GM18499 (cell line): Measurements from ENCODE around the gene KMT5C.

ENCODE experiments used
- ATAC-seq: cut with Tn5 transposase; IDR thresholded peaks from one replicate; pipeline ENCODE4 v1.9.1; 2021; ENCODE audit warnings: moderate number of reproducible peaks; ENCODE audit not compliant: insufficient read depth, unreplicated experiment

Gene KMT5C

DNA sequence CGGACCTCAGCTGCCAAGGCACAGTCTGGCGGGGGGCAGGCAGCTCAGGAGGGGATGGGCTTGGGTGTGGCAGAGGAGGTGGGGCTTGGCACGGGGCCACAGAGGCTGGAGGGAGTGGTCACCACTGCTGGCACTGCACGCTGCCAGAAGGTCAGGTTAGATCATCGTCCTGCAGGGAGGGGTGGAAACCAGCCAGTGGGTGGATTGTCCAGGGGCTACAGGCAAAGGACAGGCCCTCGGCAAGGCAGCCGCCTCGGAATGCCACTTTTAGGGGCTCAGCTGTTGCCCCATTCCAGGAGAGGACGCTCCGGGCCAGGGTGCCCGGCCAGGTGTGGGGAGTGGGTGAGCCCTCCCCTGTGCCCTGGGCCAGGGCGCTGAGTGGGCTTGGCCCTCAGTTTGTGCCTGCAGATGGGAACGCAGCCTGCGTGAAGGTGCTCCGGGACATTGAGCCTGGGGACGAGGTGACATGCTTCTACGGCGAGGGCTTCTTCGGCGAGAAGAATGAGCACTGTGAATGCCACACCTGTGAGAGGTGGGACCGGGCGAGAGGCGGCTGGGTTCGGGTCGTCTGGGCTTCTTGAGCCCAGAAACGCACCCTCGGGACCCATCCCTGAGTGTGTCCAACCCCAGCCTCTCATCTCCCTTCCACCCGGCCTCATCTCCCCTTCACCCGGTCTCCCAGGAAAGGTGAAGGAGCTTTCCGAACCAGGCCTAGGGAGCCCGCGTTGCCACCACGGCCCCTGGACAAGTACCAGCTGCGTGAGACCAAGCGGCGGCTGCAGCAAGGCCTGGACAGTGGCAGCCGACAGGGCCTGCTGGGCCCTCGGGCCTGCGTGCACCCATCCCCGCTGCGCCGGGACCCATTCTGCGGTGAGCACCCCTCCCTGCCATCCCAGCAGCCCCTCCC lies 6.4 kb downstream of the KMT5C start:
- ATAC-seq: no peak

DNA sequence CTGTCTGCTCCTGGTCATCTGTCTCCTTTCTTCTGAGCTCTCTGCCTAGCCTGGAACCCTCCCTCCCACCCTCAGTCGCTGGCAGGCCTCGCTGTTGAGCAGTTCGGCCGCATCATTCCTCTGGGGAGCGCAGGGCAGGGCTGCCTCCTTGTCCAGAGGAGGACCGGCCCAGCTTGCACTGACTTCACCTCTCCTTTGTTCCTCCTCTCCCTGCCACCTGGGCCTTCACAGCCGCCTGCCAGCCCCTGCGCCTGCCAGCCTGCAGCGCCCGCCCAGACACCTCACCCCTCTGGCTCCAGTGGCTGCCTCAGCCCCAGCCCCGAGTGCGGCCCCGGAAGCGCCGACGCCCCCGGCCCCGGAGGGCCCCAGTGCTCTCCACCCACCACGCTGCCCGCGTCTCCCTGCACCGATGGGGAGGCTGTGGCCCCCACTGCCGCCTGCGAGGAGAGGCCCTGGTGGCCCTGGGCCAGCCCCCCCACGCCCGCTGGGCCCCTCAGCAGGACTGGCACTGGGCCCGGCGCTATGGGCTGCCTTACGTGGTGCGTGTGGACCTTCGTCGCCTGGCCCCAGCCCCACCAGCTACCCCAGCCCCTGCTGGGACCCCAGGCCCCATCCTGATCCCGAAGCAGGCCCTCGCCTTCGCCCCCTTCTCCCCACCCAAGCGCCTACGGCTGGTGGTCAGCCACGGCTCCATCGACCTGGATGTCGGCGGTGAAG lies 7.2 kb downstream of the KMT5C start:
- no peak for ATAC-seq

DNA sequence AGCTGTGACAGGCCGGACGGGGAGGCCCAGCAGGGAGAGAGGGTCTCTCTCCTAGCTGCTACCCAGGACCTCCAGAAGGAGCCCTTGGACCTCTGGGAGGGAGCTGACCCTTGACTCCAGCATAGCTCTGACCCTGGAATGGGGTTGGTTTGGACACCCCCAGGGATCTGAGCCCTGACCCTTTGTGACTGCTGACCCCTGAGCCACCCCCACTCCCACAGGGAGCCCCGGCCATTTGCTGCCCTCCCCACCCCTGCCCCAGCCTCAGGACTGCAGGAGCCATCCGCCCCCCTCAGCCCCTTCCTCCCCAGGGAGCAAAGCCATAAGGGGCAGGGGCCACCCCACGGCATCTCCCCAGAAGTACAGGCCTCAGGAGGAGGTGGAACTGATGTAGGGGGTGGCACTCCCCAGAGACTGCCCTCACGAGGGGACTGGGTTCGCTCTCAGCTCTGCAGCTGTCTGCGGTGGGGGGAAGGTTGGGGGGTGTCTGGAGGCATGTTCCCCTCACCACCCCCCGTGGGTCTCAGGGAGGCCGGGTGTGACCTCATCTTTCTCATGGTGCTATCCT lies 7.8 kb downstream of the KMT5C start:
- ATAC-seq: no peak

DNA sequence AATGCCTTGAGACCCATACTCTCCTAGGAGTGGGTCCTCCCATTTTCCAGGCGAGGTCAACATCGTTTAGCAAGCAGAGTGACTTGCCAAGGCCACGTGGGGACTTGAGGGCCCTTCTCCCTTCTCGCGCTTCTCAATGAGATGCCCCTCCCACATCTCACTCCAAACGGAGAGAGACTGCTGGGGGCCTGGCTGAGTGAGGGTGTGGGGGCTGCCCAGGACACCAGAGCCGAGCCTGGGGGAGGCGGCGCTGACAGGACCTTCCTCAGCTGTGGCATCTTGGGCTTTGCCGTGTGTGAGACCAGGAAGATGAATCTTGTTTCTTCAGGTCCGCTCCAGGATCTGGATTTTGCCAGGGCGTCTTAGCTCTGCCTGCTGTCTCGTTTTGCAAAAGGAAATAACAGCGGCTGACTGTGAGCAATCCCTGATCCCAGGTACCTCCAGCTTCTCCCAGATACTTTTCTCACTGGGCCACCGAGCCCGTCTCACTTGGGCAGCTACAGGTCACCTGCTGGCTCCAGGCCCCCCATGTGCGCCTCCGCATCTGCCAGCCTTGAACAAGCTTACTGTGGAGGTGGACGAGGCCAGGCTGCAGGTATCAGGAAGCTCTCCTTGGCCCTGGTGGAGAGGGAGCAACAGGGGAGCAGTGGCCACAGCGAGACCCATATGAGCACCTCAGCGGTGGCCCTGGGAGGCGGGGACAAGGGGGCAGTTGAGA lies 8.8 kb downstream of the KMT5C start:
- ATAC-seq: no peak

DNA sequence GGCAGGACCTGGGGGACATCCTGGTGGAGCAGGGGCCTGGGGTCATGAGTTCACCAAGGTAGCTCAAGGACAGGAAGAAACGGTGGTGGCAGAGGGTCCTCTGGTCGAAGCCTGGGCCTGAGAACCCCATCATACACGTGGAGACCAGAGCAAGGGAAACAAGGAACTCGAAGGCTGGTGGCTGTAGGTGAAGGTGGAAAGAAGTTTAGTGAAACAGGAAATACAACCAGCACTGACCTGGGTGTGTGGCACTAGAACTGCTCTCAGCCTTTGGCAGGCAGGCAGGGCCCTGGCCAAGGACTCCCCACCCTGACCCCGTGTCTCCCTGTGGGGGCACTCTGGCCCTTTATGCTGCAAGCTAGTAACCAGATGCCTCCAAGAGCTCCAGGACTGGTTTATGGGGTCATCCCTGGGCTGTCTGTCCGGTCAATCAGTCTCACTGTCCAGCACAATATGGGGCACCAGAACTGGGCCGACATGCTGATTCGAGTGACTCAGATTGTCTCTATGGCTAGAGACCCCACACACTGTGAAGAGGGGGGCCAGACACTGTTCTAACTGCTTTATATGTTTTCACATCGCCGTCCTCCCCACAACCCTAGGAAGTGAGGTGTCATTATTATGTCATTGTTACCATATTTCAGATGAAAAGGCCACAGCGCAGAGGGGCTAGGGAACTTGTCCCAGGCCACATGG lies 11.1 kb downstream of the KMT5C start:
- no peak for ATAC-seq

DNA sequence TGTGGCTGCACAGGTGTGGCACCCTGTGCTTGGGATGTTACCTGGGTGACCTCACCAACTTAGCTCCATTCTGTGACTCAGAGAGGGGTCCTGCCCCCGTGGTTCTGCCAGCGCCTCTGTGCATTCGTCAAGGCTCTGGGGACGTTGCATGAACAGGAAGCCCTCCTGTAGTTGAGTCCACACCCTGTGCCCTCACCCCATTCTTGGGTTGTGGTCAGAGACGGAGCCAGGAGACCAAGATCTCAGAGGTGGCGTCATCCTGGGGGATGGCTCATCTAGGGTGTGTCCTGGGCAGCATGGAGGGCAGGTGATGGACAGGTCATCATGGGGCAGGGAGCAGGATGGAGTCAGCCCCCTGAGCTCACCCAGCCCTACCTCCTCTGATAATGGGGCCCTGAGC lies 12.4 kb downstream of the KMT5C start:
- ATAC-seq: no peak

DNA sequence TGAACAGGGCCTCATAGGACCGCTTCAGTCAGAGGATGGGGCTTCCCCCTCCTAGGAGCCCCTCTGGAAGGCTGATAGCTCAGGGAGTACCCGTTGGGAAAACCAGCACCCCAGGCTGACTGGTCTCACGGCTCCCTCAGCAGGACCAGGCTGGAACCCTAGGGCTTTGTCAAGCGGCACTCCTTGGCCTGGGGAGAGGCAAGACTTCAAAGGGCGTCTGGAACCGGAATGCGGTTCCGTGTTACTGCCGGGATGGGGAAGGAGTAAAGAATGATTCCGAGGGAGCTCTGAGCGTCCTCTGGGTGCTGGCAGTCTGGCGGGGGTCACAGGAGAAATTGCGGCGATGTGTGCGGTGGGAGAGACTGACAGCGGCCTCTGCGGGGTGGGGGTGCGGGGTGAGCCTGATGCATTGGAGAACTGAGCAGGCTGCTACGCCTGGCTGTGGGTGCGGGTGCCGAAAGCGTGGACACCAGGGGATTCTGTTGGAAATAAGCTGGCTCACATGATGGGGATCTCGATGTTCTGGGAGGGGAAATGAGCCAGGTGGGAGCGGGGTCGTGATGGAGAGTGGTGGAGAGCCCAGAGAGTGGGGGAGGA lies 13.0 kb downstream of the KMT5C start:
- no peak for ATAC-seq

DNA sequence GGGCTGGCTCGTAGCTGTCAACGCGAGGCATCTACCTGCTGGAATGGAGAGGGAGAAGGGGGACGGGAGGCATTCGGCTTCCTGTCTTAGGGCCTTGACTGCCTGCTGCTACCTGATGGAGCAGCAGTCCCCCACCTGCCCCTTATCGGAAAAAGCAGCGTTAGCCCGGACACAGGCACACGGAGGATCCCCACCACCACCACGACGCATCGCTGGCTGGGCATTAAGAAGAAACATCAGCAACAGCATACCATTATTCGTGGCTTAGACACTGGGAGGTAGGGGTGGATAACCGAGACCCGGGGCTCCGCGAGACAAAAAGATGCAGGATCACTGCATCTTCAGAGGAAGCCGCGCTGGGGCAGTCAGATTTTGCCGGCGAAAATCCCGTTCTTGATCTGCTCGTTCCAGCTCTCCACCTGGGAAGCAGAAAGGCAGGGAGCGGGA lies 13.7 kb downstream of the KMT5C start:
- ATAC-seq: no peak

DNA sequence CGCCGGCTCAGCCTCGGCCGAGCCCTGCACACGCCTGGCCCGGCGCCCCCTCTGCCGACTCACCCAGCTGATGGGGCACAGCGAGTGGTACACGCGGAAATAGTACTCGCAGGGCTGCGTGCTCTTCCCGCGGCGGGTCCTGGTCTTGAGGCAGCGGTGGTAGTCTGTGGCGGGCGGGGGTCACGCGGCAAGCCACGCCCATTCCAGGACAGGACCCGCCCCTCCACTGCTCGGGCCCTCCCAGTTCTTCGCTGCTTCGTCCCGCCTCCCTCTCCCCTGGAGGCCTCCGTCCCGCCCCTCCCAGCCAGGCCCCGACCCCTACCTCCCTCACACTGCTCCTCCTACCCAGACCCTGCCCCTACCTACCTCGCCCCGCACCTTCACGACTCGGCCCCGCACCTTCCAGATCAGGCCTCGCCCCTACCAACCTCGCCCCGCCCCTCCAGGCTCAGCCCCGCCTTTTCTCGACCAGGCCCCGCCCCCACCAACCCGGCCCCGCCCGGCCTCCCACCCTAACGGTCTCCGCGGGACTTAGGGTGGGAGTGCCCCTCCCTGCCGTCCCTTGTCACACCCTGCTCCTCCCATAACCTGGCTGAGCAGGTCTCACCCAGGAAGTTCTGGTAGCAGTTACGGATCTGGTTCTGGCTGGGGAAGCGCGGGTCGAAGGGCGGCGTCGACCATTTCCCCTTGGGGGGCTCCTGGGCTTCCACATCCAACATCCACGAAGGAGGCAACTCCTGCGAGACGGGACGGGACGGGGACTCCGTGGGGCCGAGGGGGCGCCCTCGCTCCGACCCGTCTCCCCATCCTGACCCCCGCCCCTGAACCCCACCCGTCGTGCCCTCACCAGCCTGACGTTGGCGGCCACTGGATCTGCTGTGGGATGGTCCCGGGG lies 14.4 kb downstream of the KMT5C start:
- ATAC-seq: no peak

DNA sequence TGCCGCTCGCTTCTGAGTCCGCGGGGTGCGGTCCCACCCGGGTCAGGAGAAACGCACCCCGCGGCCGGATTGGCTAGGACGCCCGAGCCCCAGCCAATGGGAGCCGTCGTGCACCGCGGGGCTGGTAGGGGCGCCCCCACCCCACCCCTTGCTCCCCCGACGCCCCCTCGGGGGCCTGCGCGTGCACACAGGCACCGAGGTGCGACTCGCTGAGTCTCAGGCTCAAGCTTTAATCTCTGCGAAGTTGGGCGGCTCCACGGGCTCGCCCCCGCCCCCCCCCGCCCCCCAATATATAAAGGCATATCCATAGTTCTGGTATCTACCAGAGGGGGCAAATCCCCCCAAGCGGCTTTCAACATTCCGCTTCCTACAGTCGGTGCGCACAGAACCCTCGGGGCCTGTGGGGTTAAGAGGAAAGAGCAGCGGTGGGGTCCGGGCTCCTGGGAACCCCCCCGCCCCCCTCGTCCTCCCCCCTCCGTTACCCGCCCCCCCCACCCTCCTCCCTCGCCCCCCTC lies 15.1 kb downstream of the KMT5C start, which contains the start of gene COX6B2:
Gene COX6B2, minus strand, starts transcription at position 22 of the 515 bp plus-strand sequence. CDS start 198 bp downstream, outside the sequence.
- no peak for ATAC-seq

DNA sequence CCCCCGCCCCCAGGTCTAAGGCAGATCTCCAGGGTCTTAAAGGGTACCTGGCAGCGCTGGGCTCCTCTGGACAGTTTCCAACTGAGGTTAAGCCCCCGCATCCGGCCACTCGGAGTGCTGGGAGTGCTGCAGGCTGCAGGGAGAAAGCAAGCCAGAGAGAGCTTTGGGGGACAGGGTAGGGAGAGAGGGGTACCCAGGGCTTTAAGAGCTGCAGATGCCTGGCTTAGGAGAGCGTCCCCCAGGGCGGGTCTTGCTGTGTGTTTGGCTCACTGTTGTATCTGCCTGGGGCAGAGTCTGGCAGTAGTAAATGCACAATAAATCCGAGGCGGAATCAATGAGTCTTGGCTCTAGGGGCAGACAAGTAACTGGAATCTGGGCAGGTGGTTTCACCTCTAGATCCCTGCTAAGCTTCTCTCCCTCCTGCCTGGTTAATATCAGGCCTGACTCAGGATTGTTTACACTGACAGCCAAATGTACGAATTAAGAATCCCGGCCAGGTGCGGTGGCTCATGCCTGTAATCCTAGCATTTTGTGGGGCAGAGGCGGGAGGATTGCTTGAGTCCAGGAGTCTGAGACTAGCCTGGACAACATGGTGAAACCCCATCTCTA lies 15.6 kb downstream of the KMT5C start:
- no peak for ATAC-seq

DNA sequence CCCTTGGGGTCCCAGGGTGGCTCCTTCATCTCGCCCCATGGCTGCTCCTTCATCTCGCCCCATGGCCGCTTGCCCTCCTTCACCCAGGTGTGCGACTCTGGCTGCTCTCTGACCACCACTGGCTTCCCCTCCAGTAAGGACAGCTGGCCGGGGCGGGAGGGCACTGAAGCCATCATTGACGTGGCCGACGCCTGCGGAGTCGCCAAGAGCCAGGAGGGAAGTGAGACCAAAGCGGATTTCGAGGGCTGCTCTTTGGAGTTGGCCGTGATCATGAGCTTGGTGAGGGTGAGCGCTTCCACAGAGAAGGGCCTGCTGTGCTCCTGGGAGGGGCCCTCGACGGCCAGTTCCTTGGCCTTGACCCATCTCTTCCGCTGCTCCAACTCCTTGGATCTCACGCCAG lies 18.8 kb downstream of the KMT5C start:
- ATAC-seq: no peak

DNA sequence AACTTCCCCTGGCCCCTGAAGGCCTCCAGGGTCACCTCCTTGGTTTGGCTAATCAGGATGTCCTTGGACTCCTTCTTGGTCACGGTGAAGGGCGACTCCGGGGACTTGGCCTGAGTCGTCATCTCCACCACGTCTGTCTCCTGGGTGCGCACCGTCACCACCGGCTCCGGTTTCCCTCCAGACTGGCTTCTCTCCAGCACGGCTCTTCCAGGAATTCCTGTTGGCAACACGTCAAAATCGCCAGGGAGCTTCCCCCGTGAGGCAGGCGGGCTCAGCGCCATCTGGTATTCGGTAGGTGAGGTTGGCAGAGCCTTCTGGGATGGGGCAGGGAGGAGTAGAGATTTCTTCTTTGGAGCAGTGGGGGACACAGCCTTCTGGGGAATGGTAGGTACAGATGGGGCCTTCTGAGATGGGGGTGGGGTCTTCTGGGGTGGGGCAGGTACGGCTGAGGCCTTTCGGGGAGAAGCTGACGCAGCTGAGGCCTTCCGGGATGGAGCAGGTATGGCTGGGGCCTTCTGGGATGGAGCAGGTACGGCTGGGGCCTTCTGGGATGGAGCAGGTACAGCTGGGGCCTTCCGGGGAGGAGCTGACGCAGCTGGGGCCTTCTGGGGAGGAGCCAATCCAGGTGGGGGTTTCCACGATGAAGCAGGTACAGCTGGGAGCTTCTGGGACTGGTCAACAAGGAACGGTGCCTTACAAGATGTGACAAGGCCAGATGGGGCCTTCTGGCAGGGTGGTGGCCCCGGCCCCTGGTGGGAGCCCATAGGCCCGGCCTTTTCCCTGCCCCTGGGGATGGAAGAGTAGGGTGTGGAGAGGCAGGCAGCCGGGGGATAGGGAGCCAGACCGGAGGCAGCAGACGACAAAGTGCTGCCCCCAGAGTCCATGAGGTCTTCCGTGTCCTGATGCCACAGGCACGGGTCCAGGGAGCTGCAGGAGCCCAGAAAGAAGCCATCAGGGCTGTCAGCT lies 19.6 kb downstream of the KMT5C start:
- ATAC-seq: no peak

DNA sequence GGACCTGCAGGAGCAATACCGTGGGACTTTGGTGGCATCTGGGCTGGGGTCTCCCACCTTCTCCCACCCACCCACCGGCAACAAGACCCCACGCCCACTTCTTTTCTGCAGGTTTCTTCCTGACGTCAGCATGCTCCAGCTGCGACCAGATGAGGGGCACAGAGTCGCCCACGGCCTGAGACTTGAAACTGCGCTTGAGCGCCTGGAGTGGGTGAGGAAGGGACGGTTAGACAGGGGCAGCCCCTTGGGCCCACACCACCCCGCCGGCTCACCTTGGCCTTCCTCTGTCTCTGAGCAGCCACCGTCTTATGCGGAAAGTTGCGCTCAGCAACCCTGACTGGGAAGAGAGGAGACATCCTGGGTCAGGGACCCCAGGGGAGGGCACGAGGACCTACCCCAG lies 21.2 kb downstream of the KMT5C start:
- ATAC-seq: no peak

DNA sequence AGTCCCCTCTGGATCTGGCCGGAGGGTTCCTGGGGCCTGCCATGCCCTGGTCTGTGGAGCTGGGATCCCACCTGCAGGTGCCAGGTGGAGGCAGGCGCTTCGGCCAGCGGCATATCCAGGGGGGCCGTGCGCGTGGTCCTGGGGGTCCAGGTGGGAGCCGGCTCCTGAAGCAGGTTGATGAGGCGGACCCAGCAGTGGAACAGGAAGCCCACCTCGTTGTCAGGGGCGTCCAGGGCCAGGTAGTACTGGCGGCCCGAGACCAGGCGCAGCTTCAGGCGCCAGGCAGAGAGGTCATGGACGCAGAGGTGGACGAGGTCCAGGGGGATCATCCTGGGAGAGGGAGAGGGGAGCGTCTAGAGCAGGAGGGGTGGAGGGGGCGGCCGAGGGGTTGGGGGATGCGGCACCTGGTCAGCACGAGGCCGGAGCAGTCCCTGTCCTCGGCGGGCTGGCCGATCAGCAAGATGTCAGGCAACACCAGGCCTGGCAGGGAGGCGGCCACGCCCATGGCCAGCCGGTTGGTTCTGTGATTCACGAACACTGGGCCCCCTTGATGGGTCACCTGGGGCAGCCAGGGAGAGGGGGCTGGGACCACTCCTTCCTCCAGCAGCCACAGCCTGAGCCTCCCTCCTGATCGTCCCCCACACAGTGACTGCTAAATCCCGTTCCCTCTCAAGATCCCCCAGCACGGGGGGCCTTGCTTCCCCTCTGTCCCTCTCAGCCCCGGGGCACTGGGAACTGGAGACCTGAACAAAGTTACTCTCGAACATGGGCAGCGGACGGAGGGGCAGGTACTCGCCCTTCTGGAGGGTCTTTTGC lies 22.7 kb downstream of the KMT5C start:
- no peak for ATAC-seq
